Globus pallidus (tissue), 1 donor: ENCODE results near the gene MACROD2.

Experiments used
- DNase-seq: peaks from one replicate; pipeline ENCODE4 v3.0.0-alpha.2; 2015; ENCODE audit warnings: low spot score

Gene MACROD2

GRCh38 chr20:14759979-14760378, 764.7 kb downstream of the MACROD2 start:
- no peak for DNase-seq

DNA sequence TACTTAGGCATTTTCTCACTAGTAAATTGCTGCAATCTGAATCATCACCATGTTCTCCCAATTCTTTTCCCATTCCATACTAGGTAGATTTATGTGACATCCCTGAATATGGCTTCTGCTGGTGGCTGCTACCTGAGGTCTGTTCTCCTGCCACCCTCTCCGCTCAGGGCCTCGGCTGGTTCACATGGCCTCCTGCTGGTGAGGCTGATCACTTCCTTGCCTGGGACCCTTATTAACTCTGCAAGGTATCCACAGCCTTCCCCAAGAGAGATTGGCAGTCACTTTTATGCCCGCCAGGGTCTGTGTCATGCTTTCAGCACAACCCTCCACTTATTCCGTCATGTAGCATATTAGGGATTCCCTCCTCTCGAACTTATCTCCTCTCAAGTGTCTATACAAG, 766.6 kb downstream of the MACROD2 start:
- no peak for DNase-seq

GRCh38 chr20:14764511-14765369, 769.4 kb downstream of the MACROD2 start:
- no peak for DNase-seq

DNA sequence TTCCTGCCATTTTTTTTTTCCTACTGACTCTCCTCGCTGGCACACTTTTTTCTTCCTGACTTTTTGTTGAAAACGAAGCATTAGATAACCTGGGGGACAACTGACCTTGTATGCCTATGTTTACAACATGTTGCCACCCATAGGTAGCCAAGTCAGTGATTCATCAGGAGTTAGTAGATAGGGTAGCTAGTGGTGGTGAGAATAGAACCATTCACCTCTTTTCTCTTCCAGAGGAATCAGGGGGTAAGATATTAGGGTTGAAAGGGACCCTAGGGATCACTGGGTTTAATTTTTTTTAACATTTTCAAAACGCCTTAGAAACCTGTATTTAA, 770.0 kb downstream of the MACROD2 start:
- no peak for DNase-seq

GRCh38 chr20:14773486-14773885, 778.2 kb downstream of the MACROD2 start:
- DNase-seq = no peak

DNA sequence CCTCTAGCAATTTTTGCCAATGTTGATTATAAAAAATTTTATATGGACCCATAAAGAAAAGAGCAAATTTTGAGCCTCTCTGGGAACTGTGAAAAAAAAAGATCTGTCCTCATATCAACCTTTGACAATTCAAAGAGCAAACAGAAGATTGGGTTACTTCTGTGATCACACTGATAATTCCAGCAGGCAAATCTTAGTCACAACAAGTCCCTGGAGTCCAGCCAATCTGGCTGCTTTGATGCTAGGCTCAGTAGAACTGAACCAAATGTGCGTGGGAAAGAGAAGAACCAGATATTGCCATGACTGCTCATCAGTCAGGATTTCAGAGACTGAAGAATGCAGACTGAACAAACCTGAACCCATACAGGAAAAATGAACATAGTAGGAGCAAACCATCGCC, 780.5 kb downstream of the MACROD2 start:
- no peak for DNase-seq

GRCh38 chr20:14777591-14777990, 782.3 kb downstream of the MACROD2 start:
- no peak for DNase-seq

- no peak for DNase-seq
These were observed 782.8 kb downstream of the MACROD2 start for GRCh38 chr20:14778096-14778495.

GRCh38 chr20:14778875-14779274, 783.6 kb downstream of the MACROD2 start:
- no peak for DNase-seq

GRCh38 chr20:14780508-14780907, 785.2 kb downstream of the MACROD2 start:
- no peak for DNase-seq

DNA sequence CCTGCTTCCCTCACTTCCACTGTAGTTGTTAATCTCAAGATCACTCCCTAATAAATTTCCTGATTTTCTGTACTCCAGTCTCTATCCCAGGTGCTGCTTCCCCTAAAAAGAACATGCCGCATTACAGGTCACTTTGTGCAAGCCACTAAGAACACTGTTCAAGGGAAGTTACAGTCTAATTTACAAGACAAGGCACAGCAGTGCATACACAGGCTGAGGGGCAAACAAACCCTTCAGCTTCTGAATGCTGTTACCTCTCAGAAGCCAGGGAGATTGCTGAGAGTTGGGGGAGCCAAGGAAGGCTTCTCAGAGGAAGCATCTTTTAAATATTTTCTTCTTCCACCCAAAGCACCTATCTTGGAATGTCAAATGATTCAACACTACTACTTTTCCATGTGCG, 787.4 kb downstream of the MACROD2 start:
- DNase-seq = no peak

DNA sequence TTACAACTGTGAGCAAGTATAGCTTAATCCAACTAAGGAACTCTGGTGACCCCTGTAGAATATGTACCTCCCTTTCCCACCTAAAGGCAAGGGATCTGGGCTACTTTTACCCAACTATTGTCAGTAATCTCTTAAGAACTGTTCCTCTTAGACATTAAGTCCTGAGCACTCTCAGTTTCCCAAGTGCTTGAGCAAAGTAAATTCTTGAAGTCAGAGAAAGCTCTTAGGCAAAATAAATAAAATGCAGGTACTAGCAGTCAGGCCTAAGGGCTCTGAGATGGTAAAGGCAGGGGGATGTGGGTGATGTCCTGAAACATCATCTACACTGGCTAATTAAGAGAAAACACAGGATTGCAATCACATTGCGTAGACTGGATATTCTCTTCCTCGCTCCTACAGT, 788.5 kb downstream of the MACROD2 start:
- no peak for DNase-seq

GRCh38 chr20:14785065-14785743, 789.9 kb downstream of the MACROD2 start:
- DNase-seq = no peak

- DNase-seq = no peak
These were observed 794.9 kb downstream of the MACROD2 start for GRCh38 chr20:14790190-14790589.

GRCh38 chr20:14790771-14791620, 795.7 kb downstream of the MACROD2 start:
- no peak for DNase-seq

DNA sequence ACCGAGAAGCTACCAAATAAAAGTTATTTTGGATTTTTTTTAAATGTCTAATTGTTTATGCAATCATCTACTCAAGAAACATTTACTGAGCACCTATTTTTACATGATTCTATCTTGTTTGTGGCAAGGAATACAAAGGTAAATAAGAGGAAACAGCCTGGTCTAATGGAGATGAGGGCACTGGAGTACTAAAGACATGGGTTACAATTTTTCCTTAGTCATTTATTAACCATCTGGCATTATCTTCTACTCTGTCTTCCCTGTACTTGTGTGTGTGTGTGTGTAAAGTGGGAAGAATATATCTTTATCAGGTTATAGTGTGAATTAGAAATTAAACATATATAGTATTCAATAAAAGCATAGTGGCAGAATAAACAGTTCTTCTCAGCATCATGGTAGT, 797.6 kb downstream of the MACROD2 start:
- no peak for DNase-seq

DNA sequence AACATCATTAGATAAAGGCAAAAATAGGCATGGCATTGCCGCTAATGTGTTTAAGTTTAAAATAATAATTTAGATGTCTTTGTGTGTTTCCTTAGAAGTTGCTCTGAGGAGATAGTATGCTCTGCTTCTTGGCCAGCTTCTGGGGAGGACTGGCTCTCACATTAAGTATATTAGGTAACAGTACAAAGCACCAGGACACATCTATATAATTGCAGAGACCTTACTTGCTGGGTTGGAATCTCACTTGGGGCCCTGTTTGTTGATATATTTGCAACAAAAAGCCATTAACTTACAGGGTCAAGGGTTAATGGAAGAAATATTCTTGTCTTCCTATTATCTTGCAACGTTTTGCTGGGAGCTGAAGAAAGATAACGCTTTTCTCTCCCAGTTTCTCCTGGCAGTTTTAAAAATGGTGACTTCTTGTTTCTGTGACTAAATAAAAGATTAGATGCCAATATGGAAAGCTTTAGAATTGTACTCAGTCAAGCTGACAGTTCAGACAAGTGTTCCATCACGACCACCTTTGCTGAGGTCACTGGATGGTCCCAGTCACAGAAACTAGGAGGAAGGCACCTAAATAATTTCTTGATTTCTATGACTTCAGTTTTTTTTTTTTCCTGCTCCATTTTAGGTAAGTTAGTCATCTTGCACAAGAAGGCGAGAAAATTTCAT, 804.4 kb downstream of the MACROD2 start:
- DNase-seq = no peak

- DNase-seq = no peak
These were observed 805.5 kb downstream of the MACROD2 start for GRCh38 chr20:14800707-14801425.

- DNase-seq = no peak
These were observed 806.4 kb downstream of the MACROD2 start for GRCh38 chr20:14801591-14802325.

DNA sequence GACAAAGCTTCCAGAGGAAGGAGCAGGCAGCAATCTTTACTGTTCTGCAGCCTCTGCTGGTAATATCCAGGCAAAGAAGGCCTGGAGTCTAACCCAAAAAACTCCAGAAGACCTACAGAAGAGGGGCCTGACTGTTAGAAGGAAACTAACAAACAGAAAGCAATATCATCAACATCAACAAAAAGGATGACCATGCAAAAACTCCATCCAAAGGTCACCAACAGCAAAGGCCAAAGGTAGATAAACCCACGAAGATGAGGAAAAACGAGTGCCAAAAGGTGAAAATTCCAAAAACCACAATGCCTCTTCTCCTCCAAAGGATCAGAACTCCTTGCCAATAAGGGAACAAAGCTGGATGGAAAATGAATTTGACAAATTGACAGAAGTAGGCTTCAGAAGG, 811.9 kb downstream of the MACROD2 start:
- DNase-seq = no peak

GRCh38 chr20:14815340-14815739, 820.0 kb downstream of the MACROD2 start:
- DNase-seq = no peak
